B cell (primary cell): Measurements from ENCODE around the gene EXO5.

Source experiments
- CTCF ChIP-seq: fragments of 200-600 bp; IDR thresholded peaks from one replicate; pipeline ENCODE4 v1.8.0; 2022; ENCODE audit warnings: antibody characterized with exemption, mild to moderate bottlenecking
- EZH2 ChIP-seq: IDR thresholded peaks from 2 replicates; pipeline ENCODE4 v1.6.1; 2012; ENCODE audit warnings: borderline replicate concordance, low read depth, mild to moderate bottlenecking, moderate library complexity, low read length; ENCODE audit not compliant: insufficient read depth, poor library complexity, severe bottlenecking

GRCh38 chr1:40507973-40508372 lies 594 bp upstream of the EXO5 start:
- TF ChIP-seq CTCF (no peak), EZH2 (no peak)
